Panc1 (cell line): ENCODE results near the gene BLOC1S3. TPM values are rescaled to one million over a fixed set of nuclear protein-coding genes. Genes with fewer than 3 reads are reported as not detected.

ENCODE experiments used
- ATAC-seq: fragments of 200-7000 bp; cut with Tn5 transposase; 2 replicates; pipeline ENCODE4 v1.9.1; 2020; ENCODE audit warnings: mild to moderate bottlenecking, moderate library complexity
- BruUV-seq: library from RNA; stranded (reverse); fragments of 400-500 nt; replicated peaks from 2 replicates; lab custom pipeline; 2021; lab: Mats Ljungman, UMichigan
- CTCF ChIA-PET: fragments of 300-600 bp; sonication (Branson Sonifier 250); formaldehyde crosslinking; loops from one replicate; lab custom pipeline; 2022; ENCODE audit warnings: antibody characterized with exemption; lab: Charles Lee
- POLR2A ChIA-PET: fragments of 300-600 bp; sonication (Branson Sonifier 250); formaldehyde crosslinking; loops from one replicate; lab custom pipeline; 2022; ENCODE audit warnings: antibody characterized with exemption; lab: Charles Lee
- DNase-seq: peaks from one replicate; pipeline ENCODE4 v3.0.0-alpha.2; 2010; ENCODE audit warnings: low read depth, low spot score
- H3K27ac ChIP-seq: 2 replicates; pipeline ENCODE4 v1.5.1; 2011; ENCODE audit warnings: mild to moderate bottlenecking, low read length, inconsistent platforms
- H3K27me3 ChIP-seq: fragments of 200-500 bp; sonication (Bioruptor generic); 2 replicates; pipeline ENCODE4 v1.6.0; 2014; ENCODE audit warnings: low read length, inconsistent platforms; ENCODE audit not compliant: control insufficient read depth, insufficient read depth
- H3K36me3 ChIP-seq: fragments of 200-500 bp; sonication (Bioruptor generic); 2 replicates; pipeline ENCODE4 v1.5.1; 2014; ENCODE audit warnings: inconsistent platforms, mild to moderate bottlenecking, low read length, moderate library complexity; ENCODE audit not compliant: control insufficient read depth, insufficient read depth
- H3K4me1 ChIP-seq: 2 replicates; pipeline ENCODE4 v1.5.1; 2011; ENCODE audit warnings: inconsistent platforms, mild to moderate bottlenecking, low read length, moderate library complexity; ENCODE audit not compliant: control insufficient read depth, insufficient read depth
- H3K4me3 ChIP-seq, 2 experiments: 2 replicates each; pipeline ENCODE4 v1.5.1; 2011 to 2012; ENCODE audit warnings: low read depth in 2 of 2, low read length in 2 of 2, mild to moderate bottlenecking in 2 of 2, inconsistent platforms in 1 of 2, moderate library complexity in 1 of 2
- H3K9me3 ChIP-seq: fragments of 200-500 bp; sonication (Bioruptor generic); 2 replicates; pipeline ENCODE4 v1.5.1; 2014; ENCODE audit warnings: low read depth, mild to moderate bottlenecking, inconsistent platforms, low read length, moderate library complexity; ENCODE audit not compliant: control insufficient read depth, insufficient read depth
- POLR2AphosphoS5 ChIP-seq: IDR thresholded peaks from 2 replicates; pipeline ENCODE4 v1.6.1; 2012; ENCODE audit warnings: mild to moderate bottlenecking, low read depth, low read length, moderate library complexity
- SIN3A ChIP-seq: IDR thresholded peaks from 2 replicates; pipeline ENCODE4 v1.6.1; 2012; ENCODE audit warnings: low read depth, mild to moderate bottlenecking, low read length, moderate library complexity, borderline replicate concordance; ENCODE audit not compliant: insufficient read depth
- TCF7L2 ChIP-seq: IDR thresholded peaks from 2 replicates; pipeline ENCODE4 v1.6.1; 2011; ENCODE audit warnings: mild to moderate bottlenecking, low read depth, low read length, inconsistent platforms
- in situ Hi-C: cut with HindIII; loops from 2 replicates; pipeline ENCODE4 v1.10.0; 2016; ENCODE audit warnings: low sequenced_read_pairs, low pct_unique_long_range_greater_than_20kb
- intact Hi-C: fragments of 100-400 bp; cut with micrococcal nuclease; formaldehyde crosslinking; loops from one replicate; pipeline ENCODE4 v1.10.0; 2022; ENCODE audit not compliant: unreplicated experiment
- total RNA-seq: library from RNA; stranded (reverse); gene quantifications from one replicate; pipeline ENCODE4 v1.2.1, GENCODE V29; 2021; ENCODE audit not compliant: unreplicated experiment
- TF ChIP-seq, protein P1 (sequence below): fragments of 450-650 bp; IDR thresholded peaks from 2 replicates; pipeline ENCODE4 v1.5.1; 2017; ENCODE audit warnings: mild to moderate bottlenecking
- TF ChIP-seq, protein P2 (sequence below), 2 experiments: IDR thresholded peaks; 2 replicates each; pipeline ENCODE4 v1.6.1; 2011 to 2012; ENCODE audit warnings: low read depth in 2 of 2, control low read depth in 1 of 2, low read length in 1 of 2, mild to moderate bottlenecking in 1 of 2, moderate library complexity in 1 of 2; ENCODE audit not compliant: insufficient read depth in 1 of 2

The BLOC1S3 gene
- total RNA-seq, 1 experiment from 2014 or later, result 21.8 TPM

DNA sequence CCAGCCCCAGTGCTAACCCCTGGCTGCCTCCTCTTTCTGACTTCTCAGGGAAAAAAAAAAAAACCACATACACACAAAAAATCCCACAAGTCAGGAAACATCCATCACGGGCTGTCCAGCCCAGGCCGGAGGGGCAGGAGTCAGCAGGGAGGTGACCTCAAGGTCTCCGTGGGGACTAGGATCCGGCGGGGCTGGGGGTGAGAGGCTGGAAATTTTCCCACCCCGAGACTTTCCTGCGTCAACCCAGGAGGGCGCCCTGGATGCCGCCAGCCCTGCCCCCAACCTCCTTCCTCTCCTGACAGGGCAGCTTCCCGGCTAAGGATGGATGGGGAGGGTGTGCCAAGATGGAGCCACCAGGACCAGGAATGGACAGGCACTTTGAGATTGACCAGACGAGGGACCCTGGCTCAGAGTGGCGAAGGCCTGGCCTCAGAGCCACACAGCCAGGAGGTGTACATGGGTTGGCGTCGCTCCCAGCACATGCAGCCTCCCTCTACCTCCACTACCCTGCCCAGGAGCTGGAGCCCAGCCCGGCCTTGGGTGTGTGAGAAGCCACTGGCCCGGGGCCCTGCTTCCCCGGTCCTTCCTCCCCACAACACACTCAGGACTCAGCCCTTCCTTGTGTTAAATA is 33.3 kb downstream of the BLOC1S3 start:
- no peak for TF ChIP-seq SIN3A
- TF ChIP-seq POLR2AphosphoS5, result no peak
- TF ChIP-seq TCF7L2, result no peak
- TF ChIP-seq, protein P1, sequence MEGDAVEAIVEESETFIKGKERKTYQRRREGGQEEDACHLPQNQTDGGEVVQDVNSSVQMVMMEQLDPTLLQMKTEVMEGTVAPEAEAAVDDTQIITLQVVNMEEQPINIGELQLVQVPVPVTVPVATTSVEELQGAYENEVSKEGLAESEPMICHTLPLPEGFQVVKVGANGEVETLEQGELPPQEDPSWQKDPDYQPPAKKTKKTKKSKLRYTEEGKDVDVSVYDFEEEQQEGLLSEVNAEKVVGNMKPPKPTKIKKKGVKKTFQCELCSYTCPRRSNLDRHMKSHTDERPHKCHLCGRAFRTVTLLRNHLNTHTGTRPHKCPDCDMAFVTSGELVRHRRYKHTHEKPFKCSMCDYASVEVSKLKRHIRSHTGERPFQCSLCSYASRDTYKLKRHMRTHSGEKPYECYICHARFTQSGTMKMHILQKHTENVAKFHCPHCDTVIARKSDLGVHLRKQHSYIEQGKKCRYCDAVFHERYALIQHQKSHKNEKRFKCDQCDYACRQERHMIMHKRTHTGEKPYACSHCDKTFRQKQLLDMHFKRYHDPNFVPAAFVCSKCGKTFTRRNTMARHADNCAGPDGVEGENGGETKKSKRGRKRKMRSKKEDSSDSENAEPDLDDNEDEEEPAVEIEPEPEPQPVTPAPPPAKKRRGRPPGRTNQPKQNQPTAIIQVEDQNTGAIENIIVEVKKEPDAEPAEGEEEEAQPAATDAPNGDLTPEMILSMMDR, result no peak
- TF ChIP-seq, protein P2, sequence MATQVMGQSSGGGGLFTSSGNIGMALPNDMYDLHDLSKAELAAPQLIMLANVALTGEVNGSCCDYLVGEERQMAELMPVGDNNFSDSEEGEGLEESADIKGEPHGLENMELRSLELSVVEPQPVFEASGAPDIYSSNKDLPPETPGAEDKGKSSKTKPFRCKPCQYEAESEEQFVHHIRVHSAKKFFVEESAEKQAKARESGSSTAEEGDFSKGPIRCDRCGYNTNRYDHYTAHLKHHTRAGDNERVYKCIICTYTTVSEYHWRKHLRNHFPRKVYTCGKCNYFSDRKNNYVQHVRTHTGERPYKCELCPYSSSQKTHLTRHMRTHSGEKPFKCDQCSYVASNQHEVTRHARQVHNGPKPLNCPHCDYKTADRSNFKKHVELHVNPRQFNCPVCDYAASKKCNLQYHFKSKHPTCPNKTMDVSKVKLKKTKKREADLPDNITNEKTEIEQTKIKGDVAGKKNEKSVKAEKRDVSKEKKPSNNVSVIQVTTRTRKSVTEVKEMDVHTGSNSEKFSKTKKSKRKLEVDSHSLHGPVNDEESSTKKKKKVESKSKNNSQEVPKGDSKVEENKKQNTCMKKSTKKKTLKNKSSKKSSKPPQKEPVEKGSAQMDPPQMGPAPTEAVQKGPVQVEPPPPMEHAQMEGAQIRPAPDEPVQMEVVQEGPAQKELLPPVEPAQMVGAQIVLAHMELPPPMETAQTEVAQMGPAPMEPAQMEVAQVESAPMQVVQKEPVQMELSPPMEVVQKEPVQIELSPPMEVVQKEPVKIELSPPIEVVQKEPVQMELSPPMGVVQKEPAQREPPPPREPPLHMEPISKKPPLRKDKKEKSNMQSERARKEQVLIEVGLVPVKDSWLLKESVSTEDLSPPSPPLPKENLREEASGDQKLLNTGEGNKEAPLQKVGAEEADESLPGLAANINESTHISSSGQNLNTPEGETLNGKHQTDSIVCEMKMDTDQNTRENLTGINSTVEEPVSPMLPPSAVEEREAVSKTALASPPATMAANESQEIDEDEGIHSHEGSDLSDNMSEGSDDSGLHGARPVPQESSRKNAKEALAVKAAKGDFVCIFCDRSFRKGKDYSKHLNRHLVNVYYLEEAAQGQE (IDR thresholded peaks at IDR 0.05; ENCODE audit: insufficient read depth in 1 of 2, low read depth in 2 of 2, low read length in 1 of 2), result no peak
- intact Hi-C loops, result no loop called here
- ATAC-seq (peak; percentile 53; the same call in 1 of the 2 replicates), DNase-seq (no peak)
- H3K27ac ChIP-seq, result no peak overlapping the region
- in situ Hi-C loops, result no loop called here
- no peaks in the 10 kb centered on the region for H3K27me3 ChIP-seq
- H3K4me3 ChIP-seq, result no peak overlapping the region
- ChIA-PET POLR2A (interaction anchor here (0.6 kb wide), 1 partner anchor 10 kb away, joined by 9 read pairs; no protein-coding TSS in a partner anchor), CTCF (no interaction called here)
- BruUV-seq, result no TSS peak
- H3K4me1 ChIP-seq, result no peaks in the 10 kb centered on the region
- no peaks in the 10 kb centered on the region for H3K9me3 ChIP-seq
- no peaks in the 10 kb centered on the region for H3K36me3 ChIP-seq

DNA sequence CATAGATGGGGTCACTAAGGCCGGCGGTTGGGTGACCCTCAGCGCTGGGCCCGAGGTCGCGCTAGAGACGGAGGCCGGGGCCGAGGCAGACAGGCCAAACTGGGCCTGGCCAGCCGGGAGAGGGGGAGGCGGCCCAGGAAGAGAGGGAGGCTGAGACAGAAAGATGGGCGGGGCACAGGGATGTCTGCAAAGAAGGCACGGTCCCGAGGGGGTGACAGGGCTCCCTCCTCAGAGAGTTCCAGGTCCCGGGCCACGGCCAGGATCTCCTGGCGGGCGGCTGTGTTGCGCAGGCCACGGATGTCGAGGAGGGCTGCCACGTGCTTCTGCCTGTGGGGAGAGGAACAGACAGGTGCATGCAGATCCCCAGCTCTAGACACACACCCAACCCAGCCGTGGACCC is 34.4 kb downstream of the BLOC1S3 start:
- TF ChIP-seq, protein P1, result no peak
- TF ChIP-seq, protein P2 (IDR thresholded peaks at IDR 0.05; ENCODE audit: insufficient read depth in 1 of 2, low read depth in 2 of 2, low read length in 1 of 2), result no peak
- TF ChIP-seq POLR2AphosphoS5, result no peak
- TF ChIP-seq SIN3A, result no peak
- no peak for TF ChIP-seq TCF7L2
- no peaks in the 10 kb centered on the region for H3K36me3 ChIP-seq
- no peak for ATAC-seq
- H3K27ac ChIP-seq, result no peak overlapping the region
- in situ Hi-C loops, result no loop called here
- no peaks in the 10 kb centered on the region for H3K4me1 ChIP-seq
- ChIA-PET CTCF (no interaction called here), POLR2A (interaction anchor here (0.7 kb wide), 1 partner anchor 26 kb away, joined by 8 read pairs; no protein-coding TSS in a partner anchor)
- intact Hi-C loops, result no loop called here
- no TSS peak for BruUV-seq
- H3K27me3 ChIP-seq, result no peaks in the 10 kb centered on the region
- no peaks in the 10 kb centered on the region for H3K9me3 ChIP-seq
- no peak overlapping the region for H3K4me3 ChIP-seq
- no peak for DNase-seq
